ENCODE measurements around the gene TSHB. TPM values are rescaled to one million over a fixed set of nuclear protein-coding genes. Genes with fewer than 3 reads are reported as not detected.

Gene TSHB
- total RNA-seq, 1 donor from 2014 or later, result not detected

- peaks cover under 1% of the 10 kb centered on the region for H3K9me3 Mint-ChIP-seq (ENCODE audit: unreplicated experiment)
- H3K27me3 Mint-ChIP-seq (ENCODE audit: unreplicated experiment), result peaks cover 3% of the 10 kb centered on the region
- H3K4me1 Mint-ChIP-seq (ENCODE audit: low read depth, unreplicated experiment), result peaks cover 6% of the 10 kb centered on the region
- H3K36me3 Mint-ChIP-seq (ENCODE audit: unreplicated experiment), result no peaks in the 10 kb centered on the region
- no peak overlapping the region for H3K4me3 Mint-ChIP-seq (ENCODE audit: unreplicated experiment)
- no peak overlapping the region for H3K27ac Mint-ChIP-seq (ENCODE audit: unreplicated experiment)
- TF ChIP-seq CTCF (IDR thresholded peaks at IDR 0.05; ENCODE audit: partially characterized antibody, unreplicated experiment), result no peak
- no peak for DNase-seq
Observed at GRCh38 chr1:115082949-115083348, 53.3 kb downstream of the TSHB start.

Other genes with a start within 250 kb of the TSHB start
- 60.7 TPM for gene SIKE1, start 249.1 kb upstream of the TSHB start, total RNA-seq (ENCODE audit: unreplicated experiment)
- not detected for gene SYCP1, start 175.0 kb upstream of the TSHB start, total RNA-seq (ENCODE audit: unreplicated experiment)
- gene TSPAN2, start 59.7 kb downstream of the TSHB start, total RNA-seq (ENCODE audit: unreplicated experiment), result 11.2 TPM

All from glutamatergic neuron (in vitro differentiated cells).